Keratinocyte (primary cell): ENCODE measurements around the gene GAN. TPM values are rescaled to one million over a fixed set of nuclear protein-coding genes. Genes with fewer than 3 reads are reported as not detected.

Experiments used
- DNase-seq: peaks from one replicate; pipeline ENCODE4 v3.0.0-alpha.2; 2011; ENCODE audit warnings: low read depth, missing footprints, low spot score
- FAIRE-seq: peaks from 2 replicates; lab custom pipeline; 2011; peaks lifted over from hg19 to GRCh38; lab: Jason Lieb, UNC
- H2AFZ ChIP-seq: 2 replicates; pipeline ENCODE4 v1.6.0; 2012; ENCODE audit warnings: low read length, control low read depth, inconsistent platforms; ENCODE audit not compliant: control insufficient read depth
- H3K27ac ChIP-seq: 2 replicates; pipeline ENCODE4 v1.5.1; 2011; ENCODE audit warnings: low read length; ENCODE audit not compliant: control insufficient read depth, insufficient read depth
- H3K27me3 ChIP-seq: 3 replicates; pipeline ENCODE4 v1.6.0; 2011; ENCODE audit warnings: low read length; ENCODE audit not compliant: control insufficient read depth, insufficient read depth; ENCODE audit errors: extremely low read depth
- H3K36me3 ChIP-seq, 2 experiments: 2 replicates in 1 of 2; 3 replicates in 1 of 2; pipeline ENCODE4 v1.5.1; 2011; ENCODE audit warnings: low read length in 2 of 2, mild to moderate bottlenecking in 1 of 2; ENCODE audit not compliant: control insufficient read depth in 2 of 2, insufficient read depth in 2 of 2; ENCODE audit errors: extremely low read depth in 1 of 2
- H3K4me1 ChIP-seq: 3 replicates; pipeline ENCODE4 v1.5.1; 2011; ENCODE audit warnings: low read length; ENCODE audit not compliant: control insufficient read depth, insufficient read depth; ENCODE audit errors: extremely low read depth
- H3K4me2 ChIP-seq: 3 replicates; pipeline ENCODE4 v1.6.0; 2011; ENCODE audit warnings: low read depth, low read length; ENCODE audit not compliant: control insufficient read depth, insufficient read depth; ENCODE audit errors: extremely low read depth
- H3K4me3 ChIP-seq, 3 experiments: fragments of 200-600 bp in 1 of 3; sonication (generic) in 1 of 3; 2 replicates in 2 of 3; 3 replicates in 1 of 3; pipeline ENCODE4 v1.5.1; 2011 to 2016; ENCODE audit warnings: low read length in 3 of 3, mild to moderate bottlenecking in 3 of 3, control low read depth in 2 of 3, inconsistent platforms in 1 of 3, low read depth in 1 of 3, mixed read lengths in 1 of 3, mixed run types in 1 of 3, moderate library complexity in 1 of 3; ENCODE audit not compliant: control insufficient read depth in 2 of 3, insufficient read depth in 2 of 3; ENCODE audit errors: extremely low read depth in 1 of 3
- H3K79me2 ChIP-seq: 2 replicates; pipeline ENCODE4 v1.6.0; 2012; ENCODE audit warnings: low read length; ENCODE audit not compliant: control insufficient read depth, insufficient read depth
- H3K9ac ChIP-seq: 3 replicates; pipeline ENCODE4 v1.6.0; 2011; ENCODE audit warnings: low read length; ENCODE audit not compliant: control insufficient read depth, insufficient read depth; ENCODE audit errors: extremely low read depth
- H3K9me1 ChIP-seq: 3 replicates; pipeline ENCODE4 v1.6.0; 2011; ENCODE audit warnings: low read length; ENCODE audit not compliant: control insufficient read depth, insufficient read depth; ENCODE audit errors: extremely low read depth
- H3K9me3 ChIP-seq: 2 replicates; pipeline ENCODE4 v1.5.1; 2012; ENCODE audit warnings: low read depth, low read length; ENCODE audit not compliant: control insufficient read depth
- H4K20me1 ChIP-seq: 3 replicates; pipeline ENCODE4 v1.6.0; 2011; ENCODE audit warnings: low read length; ENCODE audit not compliant: control insufficient read depth, insufficient read depth; ENCODE audit errors: extremely low read depth
- EZH2 ChIP-seq: IDR thresholded peaks from one replicate; pipeline ENCODE4 v1.6.1; 2012; ENCODE audit warnings: inconsistent platforms, mild to moderate bottlenecking, low read length, moderate library complexity
- dilution Hi-C: fragments of 300-500 bp; cut with MboI; formaldehyde crosslinking; loops from one replicate; pipeline ENCODE4 v1.7.0; 2020; ENCODE audit warnings: low sequenced_read_pairs; ENCODE audit not compliant: extremely low pct_ligation_motif_present
- polyA plus RNA-seq, 5 experiments: library from polyadenylated mRNA; depleted of rRNA in 3 of 5; stranded (reverse) in 3 of 5; stranded (forward) in 1 of 5; unstranded in 1 of 5; fragments of >200 nt; gene quantifications; 1 replicate in 1 of 5; 2 replicates in 3 of 5; 3 replicates in 1 of 5; pipeline versions ENCODE4 v1.2.1 to v1.2.3, GENCODE V29; 2011 to 2012; ENCODE audit warnings: missing spikeins in 2 of 5, low read depth in 1 of 5, low replicate concordance in 1 of 5
- TF ChIP-seq, protein P1 (sequence below), 3 experiments: IDR thresholded peaks in 1 of 3; conservative IDR thresholded peaks in 1 of 3; optimal IDR thresholded peaks in 1 of 3; 2 replicates in 2 of 3; 3 replicates in 1 of 3; pipeline versions ENCODE3 to v1.5.1; 2011; ENCODE audit warnings: low read length in 3 of 3, mild to moderate bottlenecking in 3 of 3, moderate library complexity in 2 of 3, control low read depth in 1 of 3, inconsistent platforms in 1 of 3; ENCODE audit not compliant: insufficient read depth in 2 of 3; ENCODE audit errors: extremely low read depth in 1 of 3

The GAN gene
- polyA plus RNA-seq, 1 donor (not counting 4 experiments of a cell fraction or from before 2014, with no cell fraction given), result 6.5 TPM

DNA sequence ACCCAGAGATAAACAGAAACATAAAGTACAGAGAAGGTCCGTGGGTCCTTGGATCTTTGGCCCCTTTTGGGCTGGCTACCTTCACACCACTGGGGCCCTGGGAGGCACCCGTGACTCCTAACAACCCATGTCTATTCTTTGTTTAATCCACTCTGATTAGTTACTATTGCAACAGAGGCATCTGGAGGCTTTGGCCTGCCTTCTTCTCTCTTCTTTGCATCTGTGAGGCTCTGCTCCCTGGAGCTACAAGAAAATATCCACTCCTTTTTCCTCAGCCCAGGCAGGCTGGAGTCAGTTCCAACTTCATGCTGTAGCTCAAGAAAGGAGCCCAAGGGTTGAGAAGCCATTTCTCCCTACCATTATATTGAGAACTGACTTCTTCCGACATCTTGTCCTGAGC is 120.3 kb downstream of the GAN start:
- dilution Hi-C loops, result no loop called here
- no peaks in the 10 kb centered on the region for H4K20me1 ChIP-seq

GRCh38 chr16:81435567-81435966 is 120.8 kb downstream of the GAN start:
- Histone ChIP-seq H3K4me3 (no peak overlapping the region), H3K9me3 (no peaks in the 10 kb centered on the region), H3K27me3 (no peaks in the 10 kb centered on the region), H3K27ac (no peak overlapping the region), H4K20me1 (no peaks in the 10 kb centered on the region), H2AFZ (no peak overlapping the region), H3K9ac (no peak overlapping the region), H3K9me1 (no peaks in the 10 kb centered on the region), H3K4me2 (no peak overlapping the region), H3K79me2 (no peaks in the 10 kb centered on the region), H3K4me1 (no peaks in the 10 kb centered on the region), H3K36me3 (no peaks in the 10 kb centered on the region)
- DNase-seq (no peak), FAIRE-seq (no peak)
- dilution Hi-C loops, result no loop called here
- TF ChIP-seq, protein P1, sequence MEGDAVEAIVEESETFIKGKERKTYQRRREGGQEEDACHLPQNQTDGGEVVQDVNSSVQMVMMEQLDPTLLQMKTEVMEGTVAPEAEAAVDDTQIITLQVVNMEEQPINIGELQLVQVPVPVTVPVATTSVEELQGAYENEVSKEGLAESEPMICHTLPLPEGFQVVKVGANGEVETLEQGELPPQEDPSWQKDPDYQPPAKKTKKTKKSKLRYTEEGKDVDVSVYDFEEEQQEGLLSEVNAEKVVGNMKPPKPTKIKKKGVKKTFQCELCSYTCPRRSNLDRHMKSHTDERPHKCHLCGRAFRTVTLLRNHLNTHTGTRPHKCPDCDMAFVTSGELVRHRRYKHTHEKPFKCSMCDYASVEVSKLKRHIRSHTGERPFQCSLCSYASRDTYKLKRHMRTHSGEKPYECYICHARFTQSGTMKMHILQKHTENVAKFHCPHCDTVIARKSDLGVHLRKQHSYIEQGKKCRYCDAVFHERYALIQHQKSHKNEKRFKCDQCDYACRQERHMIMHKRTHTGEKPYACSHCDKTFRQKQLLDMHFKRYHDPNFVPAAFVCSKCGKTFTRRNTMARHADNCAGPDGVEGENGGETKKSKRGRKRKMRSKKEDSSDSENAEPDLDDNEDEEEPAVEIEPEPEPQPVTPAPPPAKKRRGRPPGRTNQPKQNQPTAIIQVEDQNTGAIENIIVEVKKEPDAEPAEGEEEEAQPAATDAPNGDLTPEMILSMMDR (optimal IDR thresholded peaks at IDR 0.05 in 1 of 3, IDR thresholded peaks at IDR 0.05 in 1 of 3, conservative IDR thresholded peaks at IDR 0.05 in 1 of 3; ENCODE audit: extremely low read depth in 1 of 3, insufficient read depth in 2 of 3, low read length in 3 of 3), result no peak
- no peak for TF ChIP-seq EZH2

More for the DNA sequence above, 120.3 kb downstream of the GAN start:
- no peaks in the 10 kb centered on the region for H3K27me3 ChIP-seq
- no peaks in the 10 kb centered on the region for H3K36me3 ChIP-seq
- H3K9me1 ChIP-seq, result no peaks in the 10 kb centered on the region
- H3K4me3 ChIP-seq, result no peak overlapping the region
- no peak overlapping the region for H3K4me2 ChIP-seq
- no peak overlapping the region for H3K9ac ChIP-seq
- no peaks in the 10 kb centered on the region for H3K79me2 ChIP-seq
- FAIRE-seq (no peak), DNase-seq (no peak)
- H3K27ac ChIP-seq, result no peak overlapping the region
- no peaks in the 10 kb centered on the region for H3K9me3 ChIP-seq
- H3K4me1 ChIP-seq, result no peaks in the 10 kb centered on the region
- TF ChIP-seq, protein P1 (optimal IDR thresholded peaks at IDR 0.05 in 1 of 3, IDR thresholded peaks at IDR 0.05 in 1 of 3, conservative IDR thresholded peaks at IDR 0.05 in 1 of 3; ENCODE audit: extremely low read depth in 1 of 3, insufficient read depth in 2 of 3, low read length in 3 of 3), result no peak
- TF ChIP-seq EZH2, result no peak
- no peak overlapping the region for H2AFZ ChIP-seq
